ENCODE data around the gene ARF4.
A peak's percentile ranks its signal among the peaks of the same experiment; 100 is the strongest.

DNA sequence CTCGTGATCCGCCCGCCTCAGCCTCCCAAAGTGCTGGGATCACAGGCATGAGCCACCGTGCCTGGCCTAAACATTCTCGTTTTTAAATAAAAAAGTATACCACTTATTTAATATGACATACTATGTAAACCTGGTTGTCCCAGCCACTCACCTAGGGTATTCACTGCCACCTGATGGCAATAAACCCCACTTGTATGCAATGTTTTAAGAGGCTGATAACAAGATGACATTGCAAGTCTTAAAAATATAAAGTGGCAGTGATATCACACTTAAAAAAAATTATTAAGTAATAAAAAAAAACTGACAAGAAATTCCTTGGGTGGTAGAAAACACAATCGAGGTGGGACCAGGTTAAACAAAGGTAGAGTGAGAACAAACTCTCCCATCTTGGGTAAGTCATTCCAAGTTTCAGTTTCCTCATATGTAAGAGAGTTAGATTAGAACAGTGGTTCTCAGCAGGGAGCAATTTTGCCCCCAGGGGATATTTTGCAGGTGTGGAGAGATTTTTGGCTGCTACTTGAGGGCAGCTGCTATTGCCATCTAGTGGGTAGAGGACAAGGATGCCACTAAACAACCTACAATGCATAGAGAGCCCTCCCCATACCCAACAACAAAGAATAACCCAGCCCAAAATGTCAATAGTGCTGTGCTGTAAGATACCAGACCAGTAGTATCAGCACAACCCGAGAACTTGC, 14.5 kb downstream of the ARF4 start:
- TF ChIP-seq, protein P1, sequence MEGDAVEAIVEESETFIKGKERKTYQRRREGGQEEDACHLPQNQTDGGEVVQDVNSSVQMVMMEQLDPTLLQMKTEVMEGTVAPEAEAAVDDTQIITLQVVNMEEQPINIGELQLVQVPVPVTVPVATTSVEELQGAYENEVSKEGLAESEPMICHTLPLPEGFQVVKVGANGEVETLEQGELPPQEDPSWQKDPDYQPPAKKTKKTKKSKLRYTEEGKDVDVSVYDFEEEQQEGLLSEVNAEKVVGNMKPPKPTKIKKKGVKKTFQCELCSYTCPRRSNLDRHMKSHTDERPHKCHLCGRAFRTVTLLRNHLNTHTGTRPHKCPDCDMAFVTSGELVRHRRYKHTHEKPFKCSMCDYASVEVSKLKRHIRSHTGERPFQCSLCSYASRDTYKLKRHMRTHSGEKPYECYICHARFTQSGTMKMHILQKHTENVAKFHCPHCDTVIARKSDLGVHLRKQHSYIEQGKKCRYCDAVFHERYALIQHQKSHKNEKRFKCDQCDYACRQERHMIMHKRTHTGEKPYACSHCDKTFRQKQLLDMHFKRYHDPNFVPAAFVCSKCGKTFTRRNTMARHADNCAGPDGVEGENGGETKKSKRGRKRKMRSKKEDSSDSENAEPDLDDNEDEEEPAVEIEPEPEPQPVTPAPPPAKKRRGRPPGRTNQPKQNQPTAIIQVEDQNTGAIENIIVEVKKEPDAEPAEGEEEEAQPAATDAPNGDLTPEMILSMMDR (optimal IDR thresholded peaks at IDR 0.05 in 1 of 3, IDR thresholded peaks at IDR 0.05 in 1 of 3, conservative IDR thresholded peaks at IDR 0.05 in 1 of 3; ENCODE audit: extremely low read depth in 1 of 3, insufficient read depth in 2 of 3, low read length in 3 of 3), result peak; percentile 49 to 70 (median 66)
- no peak for TF ChIP-seq EZH2 (IDR thresholded peaks at IDR 0.05; ENCODE audit: low read length)

Measured in keratinocyte (primary cell).